GM20000 (cell line): ENCODE results near the gene TAAR5.

Experiments used
- DNase-seq: peaks from one replicate; pipeline ENCODE4 v3.0.0; 2012; ENCODE audit warnings: low spot score
- TF ChIP-seq, protein P1 (sequence below): IDR thresholded peaks from 2 replicates; pipeline ENCODE4 v1.5.1; 2012; ENCODE audit warnings: mild to moderate bottlenecking, control low read depth; ENCODE audit errors: extremely low read depth, missing control alignments

TAAR5 gene

DNA sequence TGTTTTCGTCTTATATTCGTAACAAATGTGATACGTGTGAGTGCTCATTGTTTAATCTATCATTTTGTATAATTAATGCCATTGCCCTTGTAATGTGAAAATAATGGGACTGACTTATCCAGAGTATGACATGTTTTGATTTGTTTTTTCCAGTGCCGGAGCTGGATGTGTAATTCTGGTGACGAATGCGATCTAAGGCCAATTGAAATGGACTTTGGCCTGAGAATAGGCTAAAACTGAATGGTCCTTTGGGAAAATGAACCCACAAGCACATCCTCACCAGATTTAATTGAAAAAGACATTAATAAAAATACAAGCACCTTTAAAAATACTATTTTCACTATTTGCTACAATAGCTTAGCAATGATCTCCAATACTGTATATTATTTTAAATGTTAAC lies 6.7 kb upstream of the TAAR5 start:
- no peak for DNase-seq
- TF ChIP-seq, protein P1, sequence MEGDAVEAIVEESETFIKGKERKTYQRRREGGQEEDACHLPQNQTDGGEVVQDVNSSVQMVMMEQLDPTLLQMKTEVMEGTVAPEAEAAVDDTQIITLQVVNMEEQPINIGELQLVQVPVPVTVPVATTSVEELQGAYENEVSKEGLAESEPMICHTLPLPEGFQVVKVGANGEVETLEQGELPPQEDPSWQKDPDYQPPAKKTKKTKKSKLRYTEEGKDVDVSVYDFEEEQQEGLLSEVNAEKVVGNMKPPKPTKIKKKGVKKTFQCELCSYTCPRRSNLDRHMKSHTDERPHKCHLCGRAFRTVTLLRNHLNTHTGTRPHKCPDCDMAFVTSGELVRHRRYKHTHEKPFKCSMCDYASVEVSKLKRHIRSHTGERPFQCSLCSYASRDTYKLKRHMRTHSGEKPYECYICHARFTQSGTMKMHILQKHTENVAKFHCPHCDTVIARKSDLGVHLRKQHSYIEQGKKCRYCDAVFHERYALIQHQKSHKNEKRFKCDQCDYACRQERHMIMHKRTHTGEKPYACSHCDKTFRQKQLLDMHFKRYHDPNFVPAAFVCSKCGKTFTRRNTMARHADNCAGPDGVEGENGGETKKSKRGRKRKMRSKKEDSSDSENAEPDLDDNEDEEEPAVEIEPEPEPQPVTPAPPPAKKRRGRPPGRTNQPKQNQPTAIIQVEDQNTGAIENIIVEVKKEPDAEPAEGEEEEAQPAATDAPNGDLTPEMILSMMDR = no peak

DNA sequence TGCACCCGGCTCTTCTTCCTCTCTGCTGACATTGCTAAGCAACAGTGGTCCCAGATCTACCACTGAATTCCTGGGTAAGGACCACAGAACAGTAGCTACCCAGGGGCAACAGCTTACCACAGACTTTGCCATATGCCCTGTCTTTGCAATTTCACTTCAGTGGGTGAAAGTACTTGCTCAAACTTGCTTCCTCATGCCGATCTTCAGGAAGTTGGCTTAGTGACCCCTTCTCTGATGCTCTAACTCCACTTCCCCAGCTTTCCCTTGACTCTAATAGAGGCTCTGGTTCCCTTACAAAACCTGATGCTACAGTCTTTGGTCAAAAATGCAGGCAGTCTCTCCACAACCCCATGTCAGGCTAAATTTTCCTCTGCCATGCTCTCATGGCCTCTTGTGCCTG lies 3.3 kb upstream of the TAAR5 start:
- TF ChIP-seq, protein P1 = no peak
- DNase-seq = no peak

DNA sequence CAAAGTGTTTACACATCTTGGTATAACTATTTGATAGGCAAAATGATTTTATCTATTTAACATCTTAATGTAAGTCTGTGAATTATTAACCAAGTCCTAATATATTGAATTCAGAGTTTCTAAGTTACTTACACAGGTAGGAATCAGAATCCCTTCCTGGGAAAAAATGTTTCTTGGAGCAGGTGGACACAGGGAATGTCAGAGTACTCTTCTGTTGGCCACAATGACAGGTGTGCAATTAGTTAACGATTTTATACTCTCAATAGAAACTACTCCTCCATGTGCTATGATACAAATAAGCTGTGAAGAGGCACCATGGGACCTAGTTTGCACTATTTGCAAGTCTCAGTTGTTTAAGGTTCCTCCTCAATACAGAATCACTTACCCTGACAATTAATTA lies 821 bp upstream of the TAAR5 start:
- TF ChIP-seq, protein P1 = no peak
- no peak for DNase-seq

DNA sequence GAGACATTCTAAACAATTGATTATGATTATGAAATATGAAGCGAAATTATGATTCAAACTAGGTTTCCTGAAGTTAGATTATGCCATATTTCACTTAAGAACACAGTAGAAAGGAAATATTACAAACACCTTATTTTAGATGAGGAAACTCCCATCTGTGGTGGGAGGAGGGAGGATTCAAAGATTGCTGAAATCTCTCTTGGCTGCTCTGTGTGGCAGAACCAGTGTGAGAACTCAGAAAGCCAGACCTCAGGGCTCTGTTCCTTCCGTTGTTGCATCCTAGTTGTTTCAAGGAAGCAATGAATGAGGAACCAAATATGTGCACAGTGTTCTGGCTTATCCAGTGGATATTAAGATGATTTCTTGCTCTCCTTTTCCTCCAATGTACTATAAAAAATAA lies 2.1 kb downstream of the TAAR5 start:
- DNase-seq = no peak
- TF ChIP-seq, protein P1 = no peak

DNA sequence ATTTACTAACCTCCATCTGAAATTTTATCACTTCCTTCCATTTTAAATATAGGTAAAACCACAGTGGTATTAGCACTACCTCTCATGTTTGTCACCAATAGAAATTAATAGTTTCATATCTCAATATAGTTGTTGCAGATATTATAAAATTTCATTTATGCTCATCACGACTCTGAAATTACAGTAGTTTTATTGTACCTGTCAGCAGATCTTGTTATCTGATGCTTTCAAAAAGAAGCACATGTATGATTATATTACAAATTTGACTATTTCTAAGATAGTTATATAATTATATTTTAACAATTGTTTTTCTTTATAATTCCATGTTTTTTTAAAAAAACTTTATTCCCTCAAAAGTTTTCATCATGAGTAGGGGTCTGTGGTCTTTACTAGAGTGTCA lies 4.8 kb downstream of the TAAR5 start:
- DNase-seq = no peak
- TF ChIP-seq, protein P1 = no peak

DNA sequence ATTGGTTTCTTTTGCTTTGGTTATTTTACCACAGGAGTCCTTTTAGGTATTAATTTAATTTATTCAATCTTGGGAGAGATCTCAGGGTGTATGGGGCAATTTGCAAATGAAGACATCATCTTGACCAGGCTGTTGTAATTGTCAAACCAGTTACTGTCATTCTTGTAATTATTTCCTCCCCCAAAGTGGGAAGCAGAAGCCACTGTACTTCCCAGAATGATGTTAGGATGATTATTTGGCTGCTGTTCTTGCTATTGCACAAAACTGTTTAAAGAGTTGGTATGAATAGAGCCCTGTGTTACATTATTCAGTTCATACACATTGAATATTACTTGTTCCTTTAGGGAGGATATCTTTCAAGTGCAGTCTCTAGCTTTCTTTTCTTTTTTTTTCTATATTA lies 17.8 kb downstream of the TAAR5 start:
- TF ChIP-seq, protein P1 = no peak
- no peak for DNase-seq

DNA sequence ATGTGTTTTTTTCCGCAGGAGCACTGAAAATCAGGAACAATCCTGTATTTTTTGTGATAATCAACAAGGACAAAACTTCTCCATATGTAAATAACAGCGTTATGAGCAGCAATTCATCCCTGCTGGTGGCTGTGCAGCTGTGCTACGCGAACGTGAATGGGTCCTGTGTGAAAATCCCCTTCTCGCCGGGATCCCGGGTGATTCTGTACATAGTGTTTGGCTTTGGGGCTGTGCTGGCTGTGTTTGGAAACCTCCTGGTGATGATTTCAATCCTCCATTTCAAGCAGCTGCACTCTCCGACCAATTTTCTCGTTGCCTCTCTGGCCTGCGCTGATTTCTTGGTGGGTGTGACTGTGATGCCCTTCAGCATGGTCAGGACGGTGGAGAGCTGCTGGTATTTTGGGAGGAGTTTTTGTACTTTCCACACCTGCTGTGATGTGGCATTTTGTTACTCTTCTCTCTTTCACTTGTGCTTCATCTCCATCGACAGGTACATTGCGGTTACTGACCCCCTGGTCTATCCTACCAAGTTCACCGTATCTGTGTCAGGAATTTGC lies 19.2 kb downstream of the TAAR5 start, which contains the start of gene TAAR6:
Gene TAAR6 (plus strand): TSS at position 102 of the 557 bp plus-strand sequence. CDS start 0 bp downstream, at position 102.
- TF ChIP-seq, protein P1 = no peak
- DNase-seq = no peak
